Naive thymus-derived CD8-positive, alpha-beta T cell (primary cell): ENCODE results near the gene GRIP2. TPM values are rescaled to one million over a fixed set of nuclear protein-coding genes. Genes with fewer than 3 reads are reported as not detected.
A peak's percentile ranks its signal among the peaks of the same experiment; 100 is the strongest.

Source experiments
- ATAC-seq, 2 donors: fragments of 150-1000 bp; cut with Tn5 transposase in 1 of 2; sonication (Bioruptor Pico), chemical (Tn5 transposase) in 1 of 2; 1 replicate in 1 of 2; 2 replicates in 1 of 2; pipeline ENCODE4 v1.10.0; 2021; ENCODE audit warnings: mild to moderate bottlenecking in 2 of 2, moderate library complexity in 2 of 2
- POLR2A ChIA-PET: fragments of 350-600 bp; sonication (Branson Sonifier 250); formaldehyde crosslinking; loops from one replicate; lab custom pipeline; 2021; ENCODE audit warnings: antibody characterized with exemption; lab: Charles Lee
- DNase-seq, 10 donors: peaks; one replicate each; pipeline versions ENCODE4 v3.0.0 to v3.0.0-alpha.2; 2020 to 2022
- H3K27ac Mint-ChIP-seq, 10 donors: one replicate each; pipeline ENCODE4 v1.8.0; 2020 to 2022; ENCODE audit warnings: mild to moderate bottlenecking in 10 of 10, mixed read lengths in 10 of 10, moderate library complexity in 4 of 10, inconsistent platforms in 1 of 10
- H3K27me3 Mint-ChIP-seq, 5 donors: one replicate each; pipeline ENCODE4 v1.8.0; 2021 to 2022; ENCODE audit warnings: mixed read lengths in 5 of 5
- H3K36me3 Mint-ChIP-seq, 3 donors: one replicate each; pipeline ENCODE4 v1.8.0; 2020 to 2022; ENCODE audit warnings: mixed read lengths in 3 of 3, mild to moderate bottlenecking in 2 of 3, inconsistent platforms in 1 of 3
- H3K4me1 Mint-ChIP-seq, 4 donors: one replicate each; pipeline ENCODE4 v1.8.0; 2021 to 2022; ENCODE audit warnings: mixed read lengths in 4 of 4
- H3K4me3 Mint-ChIP-seq, 10 donors: one replicate each; pipeline ENCODE4 v1.8.0; 2020 to 2022; ENCODE audit warnings: mild to moderate bottlenecking in 10 of 10, mixed read lengths in 10 of 10, moderate library complexity in 6 of 10, inconsistent platforms in 1 of 10
- H3K9me3 Mint-ChIP-seq, 9 donors: one replicate each; pipeline ENCODE4 v1.8.0; 2020 to 2022; ENCODE audit warnings: mixed read lengths in 9 of 9, mild to moderate bottlenecking in 3 of 9, inconsistent platforms in 1 of 9, moderate library complexity in 1 of 9
- polyA plus RNA-seq, 3 donors: library from polyadenylated mRNA; unstranded; fragments of 300-500 nt; fragmentation: Illumina TruSeq; gene quantifications; one replicate each; pipeline ENCODE4 v1.2.3, GENCODE V29; 2021
- total RNA-seq, 8 experiments: library from RNA in 2 of 8; stranded (reverse) in 2 of 8; gene quantifications; one replicate each; pipeline ENCODE4 v1.2.3 and lab custom pipeline; 2021 to 2026

Gene GRIP2
- total and polyA plus RNA-seq, 5 experiments from 2014 or later, result not detected

DNA sequence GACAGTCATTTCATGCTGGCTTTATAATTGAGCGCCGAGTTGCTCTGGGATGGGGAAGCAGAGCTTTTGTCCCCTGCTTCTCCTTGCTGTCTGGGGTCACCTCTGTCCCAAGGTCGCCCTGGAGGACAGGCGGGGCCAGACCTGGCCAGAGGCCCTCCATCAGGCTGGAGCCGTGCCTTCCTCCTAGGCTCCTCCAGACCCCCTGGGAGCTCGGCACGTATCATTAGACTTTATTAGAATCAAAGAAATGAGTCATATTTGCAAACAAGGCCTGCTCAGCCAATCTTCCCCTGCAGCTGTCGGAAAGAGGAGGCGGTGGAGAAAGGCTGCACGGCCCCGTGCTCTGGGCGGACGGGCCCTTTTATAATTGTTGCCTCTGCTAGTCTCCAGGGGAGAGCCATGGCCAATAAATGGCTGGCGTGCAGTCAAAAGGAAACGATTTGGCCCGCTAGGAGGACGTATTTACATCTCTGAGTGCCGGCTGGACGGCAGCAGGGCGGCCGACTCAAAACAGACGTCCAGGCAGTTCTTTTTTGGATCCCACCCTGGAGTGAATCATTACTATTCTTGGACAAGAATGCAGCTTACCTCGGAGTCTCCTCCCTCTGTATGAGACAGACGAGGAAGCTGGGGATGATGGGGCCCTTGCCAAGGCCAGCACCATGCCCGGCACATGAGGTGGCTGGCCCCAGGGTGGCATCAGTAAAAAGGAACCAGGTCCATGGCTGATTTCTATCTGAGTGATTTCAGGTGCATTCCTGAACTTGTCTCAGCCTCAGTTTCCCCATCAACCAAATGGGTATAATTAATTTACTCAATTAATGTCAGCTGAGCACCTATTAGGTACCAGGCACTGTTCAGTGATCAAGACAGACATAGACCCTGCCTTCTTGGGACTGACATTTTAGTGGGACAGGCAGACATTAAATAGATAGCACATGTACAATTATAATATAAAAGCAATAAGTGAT lies 87.1 kb downstream of the GRIP2 start:
- Mint-ChIP-seq H3K36me3 (peaks cover 4 to 45% (median 8%) of the 10 kb centered on the region in 3 donors), H3K27ac (peak overlapping the region in 3 of 10 donors; percentile 14 to 81 (median 22)), H3K4me1 (peaks cover 0 to 6% (median 1%) of the 10 kb centered on the region in 4 donors), H3K27me3 (no peaks in the 10 kb centered on the region), H3K9me3 (no peaks in the 10 kb centered on the region), H3K4me3 (no peak overlapping the region)
- ATAC-seq, result no peak
- no peak for DNase-seq
- POLR2A ChIA-PET, result interaction anchor here (1.9 kb wide), 1 partner anchor 51 kb away, joined by 6 read pairs; the partner anchor contains the start of gene SLC6A6

DNA sequence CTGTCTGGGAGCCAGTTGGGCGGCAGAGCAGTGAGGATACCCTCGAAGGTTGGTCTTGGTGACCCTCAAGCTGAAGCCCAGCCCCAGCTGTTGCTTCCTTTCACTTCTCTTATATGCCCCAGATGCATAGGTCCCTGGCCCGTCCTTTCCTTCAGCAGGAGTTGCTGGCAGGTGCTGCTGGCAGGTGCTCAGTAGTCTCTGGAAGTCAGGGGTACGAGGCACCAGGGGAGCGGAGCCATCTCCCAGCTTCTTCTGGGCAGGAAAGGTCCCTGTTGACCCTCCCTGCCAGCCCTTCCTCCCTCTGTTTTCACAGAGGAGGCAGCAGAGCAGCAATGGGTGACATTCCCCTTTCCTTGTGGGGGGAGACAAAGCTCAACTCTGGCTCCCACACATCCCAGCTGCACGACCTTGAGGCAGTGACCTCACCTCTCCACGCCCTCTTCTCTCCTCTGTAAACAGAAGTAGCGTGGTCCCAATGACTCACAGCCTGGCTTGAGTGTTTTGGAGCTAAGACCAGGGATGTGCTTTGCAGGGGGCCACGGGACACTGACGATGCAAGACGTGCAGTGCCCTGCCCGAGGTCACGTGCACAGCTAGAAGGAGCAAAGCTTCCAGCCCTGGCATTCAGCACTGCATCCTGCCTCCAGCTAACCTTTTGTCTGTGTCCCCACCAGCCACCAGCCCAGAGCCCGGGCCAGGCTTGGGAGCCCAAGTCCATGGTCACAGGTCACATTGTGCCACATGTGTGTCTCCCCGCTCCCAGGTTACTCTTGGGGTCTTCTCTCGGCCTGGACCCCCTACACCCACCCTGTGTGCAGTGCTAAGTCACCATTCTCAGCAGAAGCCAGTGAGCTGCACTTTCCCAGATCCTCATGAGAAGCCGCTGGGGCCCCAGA lies 88.0 kb downstream of the GRIP2 start:
- Mint-ChIP-seq H3K4me3 (no peak overlapping the region), H3K4me1 (peaks cover 0 to 6% (median 1%) of the 10 kb centered on the region in 4 donors), H3K27me3 (no peaks in the 10 kb centered on the region), H3K27ac (peak overlapping the region in 2 of 10 donors; percentile 43 to 59), H3K9me3 (no peaks in the 10 kb centered on the region), H3K36me3 (peaks cover 10 to 54% (median 17%) of the 10 kb centered on the region in 3 donors)
- POLR2A ChIA-PET, result no interaction called here
- ATAC-seq (no peak), DNase-seq (no peak)

DNA sequence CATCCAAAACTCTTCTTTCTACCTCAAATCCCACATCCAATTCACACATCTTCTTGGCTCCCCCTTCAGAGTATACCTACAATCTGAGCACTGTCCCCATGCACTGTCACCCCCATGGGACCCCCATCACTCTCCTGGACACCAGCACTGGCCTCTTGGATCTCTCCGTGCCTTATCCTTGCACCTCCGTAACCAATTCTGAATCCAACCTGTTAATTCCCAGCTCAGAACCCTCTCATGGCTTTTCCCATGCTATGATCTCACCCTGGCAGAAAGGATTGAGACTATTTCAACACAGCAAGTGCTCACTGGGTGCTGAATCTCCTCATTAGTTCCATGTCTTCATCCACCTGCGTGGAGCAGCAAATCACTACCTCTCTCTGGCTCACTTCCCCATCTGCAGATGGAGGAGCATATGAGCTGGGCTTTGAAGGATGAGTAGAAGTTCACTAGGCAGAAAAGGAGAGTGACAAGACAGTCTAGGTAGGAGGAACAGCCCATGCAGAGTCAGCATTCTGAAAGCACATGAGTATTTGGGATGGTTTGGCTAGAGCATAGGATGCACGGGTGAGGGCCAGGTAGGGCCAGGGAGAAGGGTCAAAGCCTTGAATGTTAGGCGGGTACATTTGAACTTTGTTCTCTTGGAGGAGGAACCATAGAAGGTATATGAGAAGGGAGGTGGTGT lies 89.1 kb downstream of the GRIP2 start:
- Mint-ChIP-seq H3K27ac (peak overlapping the region in 2 of 10 donors; percentile 48 to 75), H3K4me1 (peaks cover 0 to 6% (median 3%) of the 10 kb centered on the region in 4 donors), H3K9me3 (no peaks in the 10 kb centered on the region), H3K4me3 (no peak overlapping the region), H3K36me3 (peaks cover 15 to 63% (median 25%) of the 10 kb centered on the region in 3 donors), H3K27me3 (no peaks in the 10 kb centered on the region)
- POLR2A ChIA-PET, result no interaction called here
- no peak for ATAC-seq
- no peak for DNase-seq

DNA sequence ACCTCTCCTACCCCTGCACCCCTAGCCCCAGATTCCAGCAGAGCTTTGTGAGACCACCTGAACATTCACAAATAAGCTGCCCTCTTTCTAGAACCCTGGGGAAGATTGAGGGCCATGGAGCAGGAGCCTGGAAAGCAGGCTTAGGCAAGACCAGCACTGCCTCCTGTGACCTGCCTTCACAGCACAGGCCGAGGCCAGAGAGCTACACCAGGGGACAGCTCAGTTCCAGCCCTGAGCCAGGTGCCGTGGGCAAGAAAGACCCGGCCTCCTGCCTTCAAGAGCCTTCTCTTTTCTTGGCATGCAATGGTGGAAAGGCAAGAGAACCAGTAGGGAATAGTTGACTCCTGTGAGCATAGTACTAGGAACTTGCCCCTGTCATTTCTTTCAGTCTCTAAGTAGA lies 89.6 kb downstream of the GRIP2 start:
- Mint-ChIP-seq H3K36me3 (peaks cover 21 to 68% (median 31%) of the 10 kb centered on the region in 3 donors), H3K4me3 (no peak overlapping the region), H3K27ac (peak overlapping the region in 3 of 10 donors; percentile 16 to 48 (median 29)), H3K4me1 (peaks cover 0 to 6% (median 3%) of the 10 kb centered on the region in 4 donors), H3K27me3 (no peaks in the 10 kb centered on the region), H3K9me3 (no peaks in the 10 kb centered on the region)
- POLR2A ChIA-PET, result no interaction called here
- no peak for ATAC-seq
- DNase-seq, result no peak

DNA sequence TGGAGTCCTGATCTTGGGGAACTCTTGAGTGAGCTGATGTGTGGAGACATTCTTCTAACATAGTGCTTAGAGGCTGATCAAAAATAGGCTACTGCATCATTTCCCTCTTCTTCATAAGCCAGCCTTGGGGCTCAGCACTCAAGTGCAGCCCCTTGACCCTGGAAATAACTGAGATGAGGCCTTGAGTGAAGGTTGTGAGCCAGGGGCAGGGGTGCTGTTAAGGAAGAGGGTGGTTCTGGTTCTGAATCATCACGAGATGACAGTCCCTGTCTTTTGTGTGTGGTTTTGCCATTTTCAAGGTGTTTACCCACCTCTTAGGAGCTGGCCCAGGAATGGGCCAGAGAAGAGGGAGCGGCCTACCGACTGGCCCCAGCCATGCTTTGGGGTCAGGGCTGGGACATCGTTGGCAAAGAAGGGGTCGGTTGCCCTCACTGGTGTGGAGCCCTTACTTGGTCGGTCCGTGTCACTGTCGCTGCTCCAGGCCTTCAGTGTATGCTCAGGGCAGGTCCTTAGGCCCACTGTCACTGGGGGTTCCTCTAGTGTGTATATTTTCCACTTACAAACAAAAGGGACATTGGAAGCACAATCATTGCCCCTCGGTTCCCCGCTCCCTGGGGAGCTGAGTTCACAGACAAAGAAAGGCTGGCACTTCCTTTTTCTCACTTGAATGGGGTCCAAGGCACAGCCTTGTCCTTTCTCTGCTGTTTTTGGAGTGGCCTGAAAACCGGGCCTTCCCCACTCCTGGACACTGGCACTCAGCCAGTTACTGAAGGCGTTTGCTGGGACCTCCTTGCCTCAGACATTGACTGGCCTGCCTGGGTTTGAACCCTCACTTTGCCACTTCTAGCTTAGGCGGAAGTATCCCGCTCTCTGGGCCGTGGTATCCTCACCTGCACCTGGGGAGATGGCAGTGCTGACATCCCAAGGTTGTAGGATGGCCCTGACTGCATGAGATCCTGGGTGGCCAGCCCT lies 91.1 kb downstream of the GRIP2 start:
- POLR2A ChIA-PET, result no interaction called here
- Mint-ChIP-seq H3K27me3 (no peaks in the 10 kb centered on the region), H3K4me3 (peak overlapping the region in 1 of 10 donors; percentile 24), H3K4me1 (peaks cover 3 to 7% (median 4%) of the 10 kb centered on the region in 4 donors), H3K36me3 (peaks cover 22 to 68% (median 34%) of the 10 kb centered on the region in 3 donors), H3K9me3 (no peaks in the 10 kb centered on the region), H3K27ac (peak overlapping the region in 2 of 10 donors; percentile 41 to 55)
- no peak for ATAC-seq
- no peak for DNase-seq

DNA sequence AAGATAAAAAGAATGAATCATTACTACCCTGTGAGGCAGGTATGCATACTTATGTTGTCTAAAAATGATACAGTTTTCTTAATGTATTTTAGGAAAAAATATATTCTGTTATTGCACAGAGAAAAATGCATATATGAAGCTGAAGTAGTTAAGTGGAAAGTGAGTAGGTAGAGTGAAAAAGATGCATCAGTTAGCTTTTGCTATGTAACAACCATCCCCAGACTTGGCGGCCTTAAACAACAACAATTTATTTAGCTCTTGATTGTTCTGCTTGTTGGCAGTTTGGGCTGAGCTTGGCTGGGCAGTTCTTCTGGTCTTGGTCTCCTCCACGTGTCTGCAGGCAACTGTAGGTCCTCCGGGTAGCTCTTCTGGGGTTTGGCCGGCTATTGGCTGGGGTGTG lies 92.1 kb downstream of the GRIP2 start:
- H3K27me3 Mint-ChIP-seq, result no peaks in the 10 kb centered on the region
- H3K4me1 Mint-ChIP-seq, result peaks cover 0 to 7% (median 5%) of the 10 kb centered on the region in 4 donors
- peak overlapping the region in 1 of 10 donors; percentile 85 for H3K27ac Mint-ChIP-seq
- H3K9me3 Mint-ChIP-seq, result no peaks in the 10 kb centered on the region
- no peak for ATAC-seq
- POLR2A ChIA-PET, result no interaction called here
- H3K36me3 Mint-ChIP-seq, result peaks cover 22 to 66% (median 32%) of the 10 kb centered on the region in 3 donors
- H3K4me3 Mint-ChIP-seq, result no peak overlapping the region
- no peak for DNase-seq

DNA sequence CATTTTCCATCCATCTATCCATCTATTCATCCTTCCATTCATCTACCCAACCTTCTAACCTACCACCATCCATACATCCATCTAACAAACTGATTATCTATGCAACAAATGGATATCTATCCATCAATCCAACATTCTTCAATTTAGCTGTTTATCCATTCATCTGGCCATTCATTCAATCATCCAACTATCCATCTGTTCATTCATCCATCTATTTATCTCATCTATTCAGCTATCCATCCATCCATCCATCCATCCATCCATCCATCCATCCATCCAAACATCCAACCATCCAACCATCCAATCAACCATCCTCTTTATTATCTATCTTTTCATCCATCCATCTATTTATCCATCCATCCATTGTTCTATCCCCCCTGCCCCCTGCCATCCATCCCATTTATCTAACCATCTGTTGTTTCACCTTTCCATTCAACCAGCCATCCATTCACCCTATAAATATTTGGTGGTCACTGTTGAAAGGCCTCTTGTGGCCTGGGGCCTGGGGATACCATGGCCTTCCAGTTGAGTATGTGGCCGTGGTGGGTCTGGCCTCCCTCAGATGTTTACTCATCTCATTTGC lies 93.1 kb downstream of the GRIP2 start:
- peaks cover 0 to 7% (median 5%) of the 10 kb centered on the region in 4 donors for H3K4me1 Mint-ChIP-seq
- no peak overlapping the region for H3K27ac Mint-ChIP-seq
- H3K9me3 Mint-ChIP-seq, result no peaks in the 10 kb centered on the region
- H3K27me3 Mint-ChIP-seq, result no peaks in the 10 kb centered on the region
- H3K36me3 Mint-ChIP-seq, result peaks cover 22 to 64% (median 32%) of the 10 kb centered on the region in 3 donors
- POLR2A ChIA-PET, result interaction anchor here (1.2 kb wide), 1 partner anchor 15 kb away, joined by 4 read pairs; no protein-coding TSS in a partner anchor
- ATAC-seq, result no peak
- no peak overlapping the region for H3K4me3 Mint-ChIP-seq
- DNase-seq, result no peak

DNA sequence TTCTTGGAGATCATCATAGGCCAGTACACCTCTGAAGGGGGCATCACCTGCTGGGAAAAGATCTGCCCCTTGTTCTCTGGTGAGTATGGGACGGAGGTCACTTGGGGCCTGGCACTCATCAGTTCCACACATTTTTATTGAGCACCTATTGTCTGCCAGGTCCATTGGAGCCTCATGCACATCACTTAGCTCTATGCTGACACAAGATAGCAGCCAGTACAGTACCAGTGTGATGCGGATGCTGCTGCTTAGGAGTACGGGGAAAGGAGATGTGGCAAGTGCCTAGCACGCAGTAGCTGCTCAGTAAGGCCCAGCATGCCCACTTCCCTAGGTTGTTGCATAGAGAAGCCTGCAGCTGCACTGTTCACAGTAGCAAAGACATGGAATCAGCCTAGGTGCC lies 94.4 kb downstream of the GRIP2 start:
- ATAC-seq, result no peak
- Mint-ChIP-seq H3K4me3 (no peak overlapping the region), H3K36me3 (peaks cover 22 to 54% (median 32%) of the 10 kb centered on the region in 3 donors), H3K9me3 (no peaks in the 10 kb centered on the region), H3K4me1 (peaks cover 3 to 6% (median 5%) of the 10 kb centered on the region in 4 donors), H3K27me3 (no peaks in the 10 kb centered on the region), H3K27ac (peak overlapping the region in 2 of 10 donors; percentile 7 to 57)
- POLR2A ChIA-PET, result interaction anchor here (1.2 kb wide), 1 partner anchor 13 kb away, joined by 4 read pairs; no protein-coding TSS in a partner anchor
- DNase-seq, result no peak

DNA sequence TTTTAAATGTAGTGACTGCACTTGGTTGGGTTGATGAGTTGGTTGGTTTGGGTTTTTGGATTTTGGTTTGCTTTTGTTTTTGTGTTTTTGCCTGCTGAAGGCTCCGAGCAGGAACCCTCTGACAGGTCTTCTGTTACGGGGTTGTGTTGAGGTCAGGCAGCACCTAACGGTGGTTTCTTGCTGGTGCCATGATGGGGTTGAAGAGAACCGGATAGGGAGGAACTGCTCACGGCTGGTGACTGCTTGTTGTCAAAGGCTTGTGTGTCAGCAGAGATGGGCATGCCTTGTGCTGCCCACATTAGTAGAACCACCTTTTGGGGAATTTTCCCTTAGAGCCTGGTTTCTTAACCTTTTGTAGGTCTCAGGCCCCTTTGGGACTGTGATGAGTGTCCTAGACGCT lies 95.8 kb downstream of the GRIP2 start:
- Mint-ChIP-seq H3K27me3 (no peaks in the 10 kb centered on the region), H3K36me3 (peaks cover 22 to 49% (median 32%) of the 10 kb centered on the region in 3 donors), H3K9me3 (no peaks in the 10 kb centered on the region), H3K4me1 (peaks cover 10 to 19% (median 18%) of the 10 kb centered on the region in 4 donors), H3K4me3 (no peak overlapping the region), H3K27ac (peak overlapping the region in 2 of 10 donors; percentile 35 to 60)
- no peak for DNase-seq
- POLR2A ChIA-PET, result no interaction called here
- ATAC-seq, result no peak

DNA sequence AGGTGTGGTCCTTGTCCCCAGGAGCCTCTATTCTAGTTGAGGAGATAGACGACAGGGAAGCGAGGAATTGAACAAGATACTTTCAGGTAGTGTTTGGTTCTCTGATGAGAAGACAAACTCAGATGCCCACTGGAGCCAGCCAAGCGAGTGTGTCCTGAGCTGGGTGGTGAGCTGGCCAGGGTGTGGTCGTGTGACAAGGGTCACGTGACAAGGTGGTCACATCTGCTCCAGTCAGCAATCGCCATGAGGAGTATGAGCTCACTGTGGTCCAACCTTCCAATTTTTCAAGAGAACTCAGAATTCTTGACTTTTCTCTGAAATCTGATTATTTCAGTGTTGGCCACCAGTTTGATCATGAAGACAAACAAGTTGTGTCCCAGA lies 98.2 kb downstream of the GRIP2 start:
- POLR2A ChIA-PET, result interaction anchor here (2.0 kb wide), 1 partner anchor 11 kb away, joined by 4 read pairs; no protein-coding TSS in a partner anchor
- peaks cover 12 to 34% (median 31%) of the 10 kb centered on the region in 4 donors for H3K4me1 Mint-ChIP-seq

More for the DNA sequence above, 98.2 kb downstream of the GRIP2 start:
- DNase-seq, result no peak
- H3K4me3 Mint-ChIP-seq, result no peak overlapping the region
- H3K27ac Mint-ChIP-seq, result peak overlapping the region in 1 of 10 donors; percentile 79
- peaks cover 10 to 25% (median 15%) of the 10 kb centered on the region in 3 donors for H3K36me3 Mint-ChIP-seq
- ATAC-seq, result no peak
- no peaks in the 10 kb centered on the region for H3K27me3 Mint-ChIP-seq
- H3K9me3 Mint-ChIP-seq, result no peaks in the 10 kb centered on the region
